HG03103 (cell line): ENCODE data around the gene HTT.

Experiments used
- ATAC-seq: cut with Tn5 transposase; IDR thresholded peaks from one replicate; pipeline ENCODE4 v1.9.1; 2021; ENCODE audit warnings: low read depth; ENCODE audit not compliant: unreplicated experiment

The HTT gene

DNA sequence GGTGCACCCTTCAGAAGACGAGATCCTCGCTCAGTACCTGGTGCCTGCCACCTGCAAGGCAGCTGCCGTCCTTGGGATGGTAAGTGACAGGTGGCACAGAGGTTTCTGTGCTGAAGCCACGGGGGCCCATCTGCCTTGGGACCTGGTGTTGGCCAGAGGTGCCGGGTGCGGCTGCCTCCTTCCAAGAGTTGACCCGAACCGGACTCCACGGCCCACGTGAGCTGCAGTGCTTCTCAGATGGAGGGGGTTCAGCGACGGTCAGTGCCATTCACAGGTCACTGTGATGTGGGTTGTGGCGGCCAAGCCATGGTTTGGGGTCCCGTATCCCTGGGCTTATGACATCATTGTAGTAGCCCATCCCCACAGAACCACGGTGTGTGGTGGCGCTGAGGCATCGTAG, 155.5 kb downstream of the HTT start:
- ATAC-seq, result no peak

DNA sequence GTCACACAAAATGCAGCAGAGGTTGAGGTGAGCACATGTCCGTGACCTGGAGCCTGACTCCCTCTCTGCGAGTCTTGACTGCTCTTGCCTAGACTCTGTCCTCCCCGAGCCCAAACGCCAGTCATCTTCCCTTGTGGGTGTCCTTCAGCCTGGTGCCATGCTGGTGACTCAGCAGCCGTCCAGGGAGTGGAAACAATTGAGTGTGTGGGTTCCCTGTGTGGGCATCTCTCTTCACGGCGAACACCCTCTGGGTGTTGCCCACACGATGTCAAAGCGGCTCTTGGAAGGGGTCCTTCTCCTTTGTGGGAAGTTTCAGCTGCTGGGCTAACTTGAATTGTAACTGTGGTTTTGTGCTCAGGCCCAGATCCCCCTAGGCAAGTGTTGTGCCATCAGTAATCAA, 157.0 kb downstream of the HTT start:
- ATAC-seq, result no peak

DNA sequence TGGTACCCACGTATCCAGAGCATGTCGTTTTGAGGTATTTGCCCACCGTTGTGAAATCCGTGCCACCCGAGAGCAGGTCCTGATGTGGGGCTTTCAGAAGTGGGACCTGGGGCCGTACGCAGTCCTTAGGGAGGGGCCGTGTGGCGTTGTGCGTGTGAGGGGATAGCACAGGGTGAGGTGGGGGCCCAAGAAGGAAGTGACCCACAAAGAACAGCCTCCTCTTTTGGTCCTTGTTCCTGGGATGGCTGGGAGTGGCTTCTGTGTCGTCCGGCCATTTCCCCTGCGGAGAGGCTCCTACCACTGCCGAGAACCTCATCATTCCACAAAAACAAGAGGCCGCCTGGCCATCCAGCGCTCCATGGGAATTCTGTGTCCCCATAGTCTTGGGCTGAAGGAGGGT, 157.5 kb downstream of the HTT start:
- no peak for ATAC-seq

- ATAC-seq, result no peak
Observed at GRCh38 chr4:3232871-3233271, 158.4 kb downstream of the HTT start.

GRCh38 chr4:3233391-3234071, 159.1 kb downstream of the HTT start:
- no peak for ATAC-seq

GRCh38 chr4:3234171-3235029, 159.9 kb downstream of the HTT start:
- ATAC-seq, result no peak

GRCh38 chr4:3235030-3235345, 160.5 kb downstream of the HTT start:
- no peak for ATAC-seq

GRCh38 chr4:3235581-3235980, 161.1 kb downstream of the HTT start:
- no peak for ATAC-seq

DNA sequence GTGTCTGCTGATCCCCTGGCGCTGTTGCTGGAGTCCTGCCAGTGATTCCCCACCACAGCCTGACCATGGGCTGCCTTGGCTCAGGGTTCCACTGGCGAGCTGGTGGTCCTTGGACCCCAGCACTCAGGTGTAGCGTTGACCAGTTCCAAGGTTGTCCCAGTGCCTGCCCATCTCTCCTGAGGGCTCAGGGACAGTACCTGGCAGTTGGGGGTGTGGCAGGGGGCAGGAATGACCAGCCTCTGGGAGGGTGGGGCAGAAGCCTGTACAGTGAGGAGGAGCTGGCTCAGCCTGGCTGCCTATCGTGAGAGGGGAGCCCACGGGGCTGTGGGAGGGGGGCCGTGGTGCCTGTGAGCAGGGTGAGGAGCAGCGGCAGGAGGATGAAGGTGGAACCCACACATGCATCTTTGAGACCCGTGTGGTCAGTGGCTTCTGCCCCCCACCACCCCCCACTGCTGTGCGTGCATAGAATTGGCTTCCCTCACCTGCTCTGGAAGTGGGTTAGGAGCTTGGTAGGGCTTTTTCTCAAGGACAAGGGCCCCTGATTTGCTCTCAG, 161.9 kb downstream of the HTT start:
- no peak for ATAC-seq

- ATAC-seq, result no peak
Observed at GRCh38 chr4:3237266-3237665, 162.8 kb downstream of the HTT start.

DNA sequence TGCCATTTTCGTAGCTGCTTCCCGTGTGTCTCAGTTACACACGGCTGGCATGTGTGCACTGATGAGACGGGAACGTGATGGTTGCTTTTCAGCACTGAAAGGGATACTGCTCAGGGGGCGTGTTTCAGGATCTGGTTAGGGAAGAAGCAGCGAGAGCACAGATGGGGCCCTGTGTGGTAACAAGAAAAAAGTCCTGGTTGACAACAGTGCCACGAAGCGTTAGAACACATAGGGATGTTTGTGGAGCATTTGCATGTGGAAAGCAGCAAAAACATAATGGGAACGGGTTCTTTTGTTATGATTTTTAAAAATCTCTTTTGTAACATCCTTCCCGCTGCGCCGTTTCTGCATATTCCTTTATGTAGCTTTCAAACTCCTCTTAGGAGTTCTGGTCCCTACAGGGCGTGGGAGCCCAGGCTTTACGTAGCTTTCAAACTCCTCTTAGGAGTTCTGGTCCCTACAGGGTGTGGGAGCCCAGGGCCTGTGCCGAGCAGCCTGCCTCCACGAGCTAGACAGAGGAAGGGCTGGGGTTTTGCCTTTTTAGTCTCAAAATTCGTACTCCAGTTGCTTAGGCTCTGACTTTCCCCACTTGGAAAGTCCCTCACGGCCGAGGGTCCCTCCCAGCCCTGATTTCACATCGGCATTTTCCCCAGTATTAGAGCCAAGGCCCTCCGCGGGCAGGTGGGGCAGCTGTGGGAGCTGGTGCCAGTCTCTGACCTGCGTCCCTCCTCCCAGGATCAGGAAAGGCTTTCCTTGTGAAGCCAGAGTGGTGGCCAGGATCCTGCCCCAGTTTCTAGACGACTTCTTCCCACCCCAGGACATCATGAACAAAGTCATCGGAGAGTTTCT, 163.5 kb downstream of the HTT start:
- ATAC-seq, result no peak

- ATAC-seq, result no peak
Observed at GRCh38 chr4:3238721-3239120, 164.2 kb downstream of the HTT start.

GRCh38 chr4:3239303-3239702, 164.8 kb downstream of the HTT start:
- no peak for ATAC-seq

DNA sequence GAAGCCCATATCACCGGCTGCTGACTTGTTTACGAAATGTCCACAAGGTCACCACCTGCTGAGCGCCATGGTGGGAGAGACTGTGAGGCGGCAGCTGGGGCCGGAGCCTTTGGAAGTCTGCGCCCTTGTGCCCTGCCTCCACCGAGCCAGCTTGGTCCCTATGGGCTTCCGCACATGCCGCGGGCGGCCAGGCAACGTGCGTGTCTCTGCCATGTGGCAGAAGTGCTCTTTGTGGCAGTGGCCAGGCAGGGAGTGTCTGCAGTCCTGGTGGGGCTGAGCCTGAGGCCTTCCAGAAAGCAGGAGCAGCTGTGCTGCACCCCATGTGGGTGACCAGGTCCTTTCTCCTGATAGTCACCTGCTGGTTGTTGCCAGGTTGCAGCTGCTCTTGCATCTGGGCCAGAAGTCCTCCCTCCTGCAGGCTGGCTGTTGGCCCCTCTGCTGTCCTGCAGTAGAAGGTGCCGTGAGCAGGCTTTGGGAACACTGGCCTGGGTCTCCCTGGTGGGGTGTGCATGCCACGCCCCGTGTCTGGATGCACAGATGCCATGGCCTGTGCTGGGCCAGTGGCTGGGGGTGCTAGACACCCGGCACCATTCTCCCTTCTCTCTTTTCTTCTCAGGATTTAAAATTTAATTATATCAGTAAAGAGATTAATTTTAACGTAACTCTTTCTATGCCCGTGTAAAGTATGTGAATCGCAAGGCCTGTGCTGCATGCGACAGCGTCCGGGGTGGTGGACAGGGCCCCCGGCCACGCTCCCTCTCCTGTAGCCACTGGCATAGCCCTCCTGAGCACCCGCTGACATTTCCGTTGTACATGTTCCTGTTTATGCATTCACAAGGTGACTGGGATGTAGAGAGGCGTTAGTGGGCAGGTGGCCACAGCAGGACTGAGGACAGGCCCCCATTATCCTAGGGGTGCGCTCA, 165.8 kb downstream of the HTT start:
- no peak for ATAC-seq

DNA sequence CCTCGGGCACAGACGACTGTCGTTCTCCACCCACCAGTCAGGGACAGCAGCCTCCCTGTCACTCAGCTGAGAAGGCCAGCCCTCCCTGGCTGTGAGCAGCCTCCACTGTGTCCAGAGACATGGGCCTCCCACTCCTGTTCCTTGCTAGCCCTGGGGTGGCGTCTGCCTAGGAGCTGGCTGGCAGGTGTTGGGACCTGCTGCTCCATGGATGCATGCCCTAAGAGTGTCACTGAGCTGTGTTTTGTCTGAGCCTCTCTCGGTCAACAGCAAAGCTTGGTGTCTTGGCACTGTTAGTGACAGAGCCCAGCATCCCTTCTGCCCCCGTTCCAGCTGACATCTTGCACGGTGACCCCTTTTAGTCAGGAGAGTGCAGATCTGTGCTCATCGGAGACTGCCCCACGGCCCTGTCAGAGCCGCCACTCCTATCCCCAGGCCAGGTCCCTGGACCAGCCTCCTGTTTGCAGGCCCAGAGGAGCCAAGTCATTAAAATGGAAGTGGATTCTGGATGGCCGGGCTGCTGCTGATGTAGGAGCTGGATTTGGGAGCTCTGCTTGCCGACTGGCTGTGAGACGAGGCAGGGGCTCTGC, 166.5 kb downstream of the HTT start:
- ATAC-seq, result no peak

DNA sequence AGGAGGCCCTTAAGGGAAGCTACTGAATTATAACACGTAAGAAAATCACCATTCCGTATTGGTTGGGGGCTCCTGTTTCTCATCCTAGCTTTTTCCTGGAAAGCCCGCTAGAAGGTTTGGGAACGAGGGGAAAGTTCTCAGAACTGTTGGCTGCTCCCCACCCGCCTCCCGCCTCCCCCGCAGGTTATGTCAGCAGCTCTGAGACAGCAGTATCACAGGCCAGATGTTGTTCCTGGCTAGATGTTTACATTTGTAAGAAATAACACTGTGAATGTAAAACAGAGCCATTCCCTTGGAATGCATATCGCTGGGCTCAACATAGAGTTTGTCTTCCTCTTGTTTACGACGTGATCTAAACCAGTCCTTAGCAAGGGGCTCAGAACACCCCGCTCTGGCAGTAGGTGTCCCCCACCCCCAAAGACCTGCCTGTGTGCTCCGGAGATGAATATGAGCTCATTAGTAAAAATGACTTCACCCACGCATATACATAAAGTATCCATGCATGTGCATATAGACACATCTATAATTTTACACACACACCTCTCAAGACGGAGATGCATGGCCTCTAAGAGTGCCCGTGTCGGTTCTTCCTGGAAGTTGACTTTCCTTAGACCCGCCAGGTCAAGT, 167.5 kb downstream of the HTT start:
- no peak for ATAC-seq

DNA sequence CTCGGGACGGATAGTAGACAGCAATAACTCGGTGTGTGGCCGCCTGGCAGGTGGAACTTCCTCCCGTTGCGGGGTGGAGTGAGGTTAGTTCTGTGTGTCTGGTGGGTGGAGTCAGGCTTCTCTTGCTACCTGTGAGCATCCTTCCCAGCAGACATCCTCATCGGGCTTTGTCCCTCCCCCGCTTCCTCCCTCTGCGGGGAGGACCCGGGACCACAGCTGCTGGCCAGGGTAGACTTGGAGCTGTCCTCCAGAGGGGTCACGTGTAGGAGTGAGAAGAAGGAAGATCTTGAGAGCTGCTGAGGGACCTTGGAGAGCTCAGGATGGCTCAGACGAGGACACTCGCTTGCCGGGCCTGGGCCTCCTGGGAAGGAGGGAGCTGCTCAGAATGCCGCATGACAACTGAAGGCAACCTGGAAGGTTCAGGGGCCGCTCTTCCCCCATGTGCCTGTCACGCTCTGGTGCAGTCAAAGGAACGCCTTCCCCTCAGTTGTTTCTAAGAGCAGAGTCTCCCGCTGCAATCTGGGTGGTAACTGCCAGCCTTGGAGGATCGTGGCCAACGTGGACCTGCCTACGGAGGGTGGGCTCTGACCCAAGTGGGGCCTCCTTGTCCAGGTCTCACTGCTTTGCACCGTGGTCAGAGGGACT, 168.8 kb downstream of the HTT start:
- ATAC-seq, result no peak

DNA sequence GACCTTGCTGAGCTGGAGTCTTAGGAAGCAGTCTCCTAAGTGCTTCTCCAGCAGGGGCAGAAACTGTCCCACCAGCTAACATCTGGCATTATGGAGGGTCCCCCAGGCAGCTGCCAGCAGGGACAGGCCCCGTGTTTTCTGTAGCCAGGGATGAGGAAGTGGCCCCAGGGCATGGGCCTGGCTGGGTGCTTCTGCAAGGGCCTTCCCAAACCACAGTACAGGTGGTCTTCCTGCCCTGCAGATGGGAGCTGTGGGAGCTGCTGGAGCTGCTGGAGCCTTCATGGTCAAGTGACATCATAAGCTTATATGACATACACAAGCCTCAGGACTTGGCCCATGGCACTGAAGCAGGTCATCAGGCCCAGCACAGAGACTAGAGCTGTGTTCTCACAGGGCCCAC, 169.5 kb downstream of the HTT start:
- ATAC-seq, result no peak

GRCh38 chr4:3244747-3245146, 170.3 kb downstream of the HTT start:
- no peak for ATAC-seq
